ENCODE results near the gene TGM4.
"Not testable (repeated sequence)": the region's sequence is repeated elsewhere in the genome, so short reads cannot be mapped to it uniquely, and the experiment has no call there.

Gene TGM4

DNA sequence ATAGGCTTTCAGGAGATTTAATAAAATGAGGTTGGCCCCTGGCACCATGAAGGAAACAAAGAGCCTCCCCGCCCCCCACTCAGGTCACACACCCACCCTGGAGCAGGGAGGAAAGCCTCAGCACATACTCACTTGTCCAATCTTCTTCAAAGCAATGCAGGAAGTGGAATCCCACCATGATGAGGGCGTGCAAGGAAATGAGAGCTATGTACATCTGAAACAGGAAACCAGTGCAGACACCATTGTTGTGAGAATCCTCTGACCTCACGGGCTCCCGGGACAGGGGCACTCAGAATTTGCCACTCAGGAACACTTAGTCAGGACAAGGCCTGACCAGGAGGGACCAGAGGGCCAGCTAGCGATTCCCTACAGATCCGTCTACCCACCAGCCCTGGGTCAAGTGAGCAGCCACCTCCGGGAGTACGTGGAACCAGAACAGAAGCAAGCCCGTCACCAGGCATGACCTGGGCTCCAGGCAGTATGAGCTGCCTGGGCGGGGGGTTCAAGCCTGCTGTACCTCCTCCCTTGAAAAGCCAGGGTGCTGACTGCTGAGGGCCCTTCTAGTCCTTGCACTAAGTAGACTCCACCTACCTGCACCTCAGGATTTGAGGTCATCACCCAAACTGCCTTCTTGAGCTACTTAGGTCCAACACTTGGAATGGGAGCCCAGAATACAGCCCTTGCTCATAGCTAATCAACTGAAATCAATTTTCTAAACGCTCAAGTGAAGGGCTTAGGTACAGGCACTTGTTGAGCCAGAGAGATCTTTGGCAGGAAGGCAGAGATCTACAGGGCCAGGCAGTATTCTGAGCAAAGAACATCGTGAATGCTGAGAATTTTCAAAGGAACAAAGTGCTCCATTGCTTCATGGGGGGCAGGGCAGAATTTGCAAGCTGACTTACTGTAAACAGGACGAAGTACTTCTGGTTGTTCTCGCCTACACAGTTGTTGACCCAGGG, 58.9 kb downstream of the TGM4 start:
- CTCF ChIA-PET: no interaction called here

DNA sequence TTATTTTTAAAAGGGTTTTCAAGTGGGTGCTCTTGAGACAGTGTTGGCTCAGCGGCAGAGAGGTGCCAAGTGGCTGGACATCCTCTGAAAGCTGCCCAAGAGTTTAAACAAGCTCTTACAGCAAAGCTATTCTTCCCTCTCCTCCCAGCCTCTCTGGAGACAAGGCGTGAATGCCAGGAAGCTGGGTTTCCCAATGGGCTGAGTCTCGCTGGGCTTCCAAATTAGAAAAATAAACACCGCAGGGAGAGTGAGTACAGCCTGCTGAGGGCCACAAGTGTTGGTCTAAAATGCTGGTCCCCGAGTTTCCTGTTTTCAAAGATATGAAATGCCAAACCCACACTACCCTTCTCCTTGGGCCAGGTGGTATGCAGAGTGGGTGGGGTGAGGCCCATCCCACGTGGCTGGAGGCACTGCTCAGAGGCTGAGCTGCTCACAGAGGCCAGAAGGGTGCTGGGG, 65.2 kb downstream of the TGM4 start:
- DNase-seq (ENCODE audit: low spot score): no peak
- peak overlapping the region; percentile 15; the same call in 1 of the 2 replicates for H3K27ac ChIP-seq
- CTCF ChIA-PET: interaction anchor here (0.6 kb wide), 1 partner anchor 284 kb away, joined by 5 read pairs; no protein-coding TSS in a partner anchor
- POLR2A ChIA-PET (ENCODE audit: low non-redundant PET): no interaction called here
- TF ChIP-seq, protein P1, sequence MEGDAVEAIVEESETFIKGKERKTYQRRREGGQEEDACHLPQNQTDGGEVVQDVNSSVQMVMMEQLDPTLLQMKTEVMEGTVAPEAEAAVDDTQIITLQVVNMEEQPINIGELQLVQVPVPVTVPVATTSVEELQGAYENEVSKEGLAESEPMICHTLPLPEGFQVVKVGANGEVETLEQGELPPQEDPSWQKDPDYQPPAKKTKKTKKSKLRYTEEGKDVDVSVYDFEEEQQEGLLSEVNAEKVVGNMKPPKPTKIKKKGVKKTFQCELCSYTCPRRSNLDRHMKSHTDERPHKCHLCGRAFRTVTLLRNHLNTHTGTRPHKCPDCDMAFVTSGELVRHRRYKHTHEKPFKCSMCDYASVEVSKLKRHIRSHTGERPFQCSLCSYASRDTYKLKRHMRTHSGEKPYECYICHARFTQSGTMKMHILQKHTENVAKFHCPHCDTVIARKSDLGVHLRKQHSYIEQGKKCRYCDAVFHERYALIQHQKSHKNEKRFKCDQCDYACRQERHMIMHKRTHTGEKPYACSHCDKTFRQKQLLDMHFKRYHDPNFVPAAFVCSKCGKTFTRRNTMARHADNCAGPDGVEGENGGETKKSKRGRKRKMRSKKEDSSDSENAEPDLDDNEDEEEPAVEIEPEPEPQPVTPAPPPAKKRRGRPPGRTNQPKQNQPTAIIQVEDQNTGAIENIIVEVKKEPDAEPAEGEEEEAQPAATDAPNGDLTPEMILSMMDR (conservative IDR thresholded peaks at IDR 0.05; ENCODE audit: low read depth): no peak

More for the DNA sequence above, 58.9 kb downstream of the TGM4 start:
- no peak for DNase-seq (ENCODE audit: low spot score)
- TF ChIP-seq, protein P1 (conservative IDR thresholded peaks at IDR 0.05; ENCODE audit: low read depth): no peak
- POLR2A ChIA-PET (ENCODE audit: low non-redundant PET): no interaction called here
- no peak overlapping the region for H3K27ac ChIP-seq

GRCh38 chr3:44942202-44942921, 68.0 kb downstream of the TGM4 start:
- TF ChIP-seq, protein P1 (conservative IDR thresholded peaks at IDR 0.05; ENCODE audit: low read depth): no peak
- DNase-seq (ENCODE audit: low spot score): peak; percentile 69
- CTCF ChIA-PET: no interaction called here
- H3K27ac ChIP-seq: peak overlapping the region; percentile 37
- POLR2A ChIA-PET (ENCODE audit: low non-redundant PET): no interaction called here

DNA sequence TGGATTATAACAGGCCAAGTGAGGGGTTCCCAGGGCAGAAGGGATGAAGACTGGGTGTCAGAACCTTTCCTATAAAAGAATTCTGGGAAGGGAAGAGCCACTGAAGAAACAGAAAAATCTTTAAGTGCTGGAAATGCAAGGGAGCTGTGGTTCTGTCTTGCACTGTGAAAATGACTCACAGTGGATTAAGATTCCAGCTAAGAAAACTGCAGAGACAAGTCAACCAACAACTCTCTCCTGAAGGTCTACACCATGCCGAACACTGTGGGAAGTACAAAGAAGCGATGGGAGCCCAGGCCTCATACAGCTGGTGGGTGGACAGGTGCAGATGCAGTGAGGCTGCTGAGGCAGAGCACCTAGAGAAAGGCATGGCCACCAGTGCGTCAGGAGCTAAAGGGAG, 73.8 kb downstream of the TGM4 start:
- CTCF ChIA-PET: no interaction called here
- POLR2A ChIA-PET (ENCODE audit: low non-redundant PET): no interaction called here
- TF ChIP-seq, protein P1 (conservative IDR thresholded peaks at IDR 0.05; ENCODE audit: low read depth): no peak
- DNase-seq (ENCODE audit: low spot score): no peak
- H3K27ac ChIP-seq: no peak overlapping the region

DNA sequence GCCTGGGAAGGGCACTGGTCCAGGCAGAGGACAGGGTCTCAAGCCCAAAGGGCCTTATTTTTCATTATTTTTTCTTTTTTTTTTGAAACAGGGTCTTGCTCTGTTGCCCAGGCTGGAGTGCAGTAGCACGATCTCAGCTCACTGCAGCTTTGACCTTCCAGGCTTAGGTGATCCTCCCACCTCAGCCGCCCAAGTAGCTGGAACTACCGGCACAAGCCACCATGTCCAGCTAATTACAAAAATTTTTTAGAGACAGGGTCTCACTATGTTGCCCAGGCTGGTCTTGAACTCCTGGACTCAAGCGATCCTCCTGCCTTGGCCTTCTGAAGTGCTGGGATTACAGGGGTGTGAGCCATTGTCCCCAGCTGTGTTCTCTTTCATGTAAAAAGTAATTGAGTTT, 75.4 kb downstream of the TGM4 start:
- POLR2A ChIA-PET (ENCODE audit: low non-redundant PET); CTCF ChIA-PET; H3K27ac ChIP-seq; DNase-seq (ENCODE audit: low spot score): not testable (repeated sequence)

DNA sequence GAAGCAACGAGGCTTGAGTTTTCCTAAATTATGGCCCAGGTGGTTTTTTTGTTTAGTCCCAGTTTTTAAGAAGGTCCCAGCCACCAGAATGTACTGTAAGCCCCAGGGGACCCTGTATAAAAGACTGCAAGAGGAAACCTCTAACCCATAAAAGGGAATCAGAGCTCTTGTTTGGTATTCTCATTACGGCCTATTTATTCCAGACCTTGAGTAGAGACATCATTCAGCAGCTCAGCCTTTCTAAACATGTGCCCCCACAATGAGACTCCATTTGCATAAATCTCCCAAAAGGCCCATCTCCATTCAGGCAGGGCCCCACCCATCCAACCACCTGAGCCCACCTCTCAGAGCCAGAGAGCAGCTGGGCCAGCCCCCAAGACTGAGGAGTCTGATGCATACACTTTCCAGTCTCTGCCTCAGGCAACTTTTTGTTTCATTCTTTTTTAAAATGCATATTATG, 75.9 kb downstream of the TGM4 start:
- DNase-seq (ENCODE audit: low spot score): no peak
- TF ChIP-seq, protein P1 (conservative IDR thresholded peaks at IDR 0.05; ENCODE audit: low read depth): no peak
- CTCF ChIA-PET: no interaction called here
- no peak overlapping the region for H3K27ac ChIP-seq
- POLR2A ChIA-PET (ENCODE audit: low non-redundant PET): interaction anchor here (0.6 kb wide), 1 partner anchor 666 kb away, joined by 3 read pairs; no protein-coding TSS in a partner anchor
